BLaER1 (cell line): Measurements from ENCODE around the gene NCAPG2.

Experiments
- H3K27ac ChIP-seq: shearing (Covaris generic); formaldehyde crosslinking; 2 replicates; pipeline ENCODE4 v1.8.1; 2022
- H3K27me3 ChIP-seq: shearing (Covaris generic); formaldehyde crosslinking; 2 replicates; pipeline ENCODE4 v1.8.1; 2022
- H3K36me3 ChIP-seq: shearing (Covaris generic); formaldehyde crosslinking; 2 replicates; pipeline ENCODE4 v1.8.1; 2022
- H3K4me1 ChIP-seq: shearing (Covaris generic); formaldehyde crosslinking; 2 replicates; pipeline ENCODE4 v1.8.1; 2022
- H3K4me2 ChIP-seq: shearing (Covaris generic); formaldehyde crosslinking; 2 replicates; pipeline ENCODE4 v1.8.1; 2022
- H3K4me3 ChIP-seq: shearing (Covaris generic); formaldehyde crosslinking; 2 replicates; pipeline ENCODE4 v1.8.1; 2022
- H3K9ac ChIP-seq: shearing (Covaris generic); formaldehyde crosslinking; 2 replicates; pipeline ENCODE4 v1.8.1; 2022
- H3K9me3 ChIP-seq: shearing (Covaris generic); formaldehyde crosslinking; 2 replicates; pipeline ENCODE4 v1.8.1; 2022
- H4K20me1 ChIP-seq: shearing (Covaris generic); formaldehyde crosslinking; 2 replicates; pipeline ENCODE4 v1.8.1; 2022
- Cebpa-rat ChIP-seq: shearing (Covaris generic); IDR thresholded peaks from 2 replicates; pipeline ENCODE4 v1.8.1; 2022

NCAPG2 gene, protein sequence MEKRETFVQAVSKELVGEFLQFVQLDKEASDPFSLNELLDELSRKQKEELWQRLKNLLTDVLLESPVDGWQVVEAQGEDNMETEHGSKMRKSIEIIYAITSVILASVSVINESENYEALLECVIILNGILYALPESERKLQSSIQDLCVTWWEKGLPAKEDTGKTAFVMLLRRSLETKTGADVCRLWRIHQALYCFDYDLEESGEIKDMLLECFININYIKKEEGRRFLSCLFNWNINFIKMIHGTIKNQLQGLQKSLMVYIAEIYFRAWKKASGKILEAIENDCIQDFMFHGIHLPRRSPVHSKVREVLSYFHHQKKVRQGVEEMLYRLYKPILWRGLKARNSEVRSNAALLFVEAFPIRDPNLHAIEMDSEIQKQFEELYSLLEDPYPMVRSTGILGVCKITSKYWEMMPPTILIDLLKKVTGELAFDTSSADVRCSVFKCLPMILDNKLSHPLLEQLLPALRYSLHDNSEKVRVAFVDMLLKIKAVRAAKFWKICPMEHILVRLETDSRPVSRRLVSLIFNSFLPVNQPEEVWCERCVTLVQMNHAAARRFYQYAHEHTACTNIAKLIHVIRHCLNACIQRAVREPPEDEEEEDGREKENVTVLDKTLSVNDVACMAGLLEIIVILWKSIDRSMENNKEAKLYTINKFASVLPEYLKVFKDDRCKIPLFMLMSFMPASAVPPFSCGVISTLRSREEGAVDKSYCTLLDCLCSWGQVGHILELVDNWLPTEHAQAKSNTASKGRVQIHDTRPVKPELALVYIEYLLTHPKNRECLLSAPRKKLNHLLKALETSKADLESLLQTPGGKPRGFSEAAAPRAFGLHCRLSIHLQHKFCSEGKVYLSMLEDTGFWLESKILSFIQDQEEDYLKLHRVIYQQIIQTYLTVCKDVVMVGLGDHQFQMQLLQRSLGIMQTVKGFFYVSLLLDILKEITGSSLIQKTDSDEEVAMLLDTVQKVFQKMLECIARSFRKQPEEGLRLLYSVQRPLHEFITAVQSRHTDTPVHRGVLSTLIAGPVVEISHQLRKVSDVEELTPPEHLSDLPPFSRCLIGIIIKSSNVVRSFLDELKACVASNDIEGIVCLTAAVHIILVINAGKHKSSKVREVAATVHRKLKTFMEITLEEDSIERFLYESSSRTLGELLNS

DNA sequence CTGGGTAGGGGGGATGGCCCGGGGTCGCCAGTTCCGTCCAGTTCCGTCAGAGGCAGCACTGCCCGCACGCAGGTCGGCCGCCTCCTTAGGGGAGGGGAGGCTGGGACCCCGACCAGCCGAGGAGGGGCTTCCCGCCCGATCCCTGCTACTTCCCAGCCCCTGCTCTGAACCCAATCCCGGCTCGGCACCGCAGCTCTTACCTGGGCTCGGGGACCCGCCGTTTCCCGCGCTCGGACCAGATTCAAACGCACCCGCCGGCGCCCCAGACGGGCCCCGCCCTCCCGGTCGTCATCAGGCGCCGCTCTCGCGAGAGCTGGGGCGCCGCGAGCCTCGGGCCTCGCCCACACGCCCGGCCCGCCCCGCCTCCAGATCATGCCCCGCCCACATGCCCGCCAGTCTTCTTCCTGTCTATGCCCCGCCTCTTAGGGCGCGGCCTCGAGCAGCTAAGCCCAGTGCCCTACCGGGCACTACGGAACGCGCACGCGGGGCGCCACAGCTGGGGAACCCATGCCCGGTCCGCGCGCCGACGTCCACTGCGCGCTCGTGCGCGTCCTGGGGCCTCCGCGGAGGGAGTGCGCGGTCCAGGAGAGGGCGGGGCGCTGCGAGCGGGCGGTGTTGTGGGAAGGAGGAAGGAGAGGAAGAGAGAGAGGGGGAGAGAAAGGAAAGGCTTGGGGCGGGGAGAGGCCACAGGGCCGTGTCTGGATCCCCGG, at the start of gene NCAPG2:
TSS of gene NCAPG2 (minus strand) at position 281 of the 710 bp plus-strand sequence. CDS start 2,905 bp downstream, outside the sequence.
- Histone ChIP-seq H3K4me2 (peak within 1 kb of the TSS; percentile 98), H3K9me3 (peaks cover 29% of the 10 kb centered on the region), H3K36me3 (peaks cover 44% of the 10 kb centered on the region), H3K27me3 (no peaks in the 10 kb centered on the region), H3K9ac (peak within 1 kb of the TSS; percentile 98), H3K4me1 (peaks cover 43% of the 10 kb centered on the region), H4K20me1 (0 out of 2 replicates have a peak, but pooled peaks cover 5% of the 10 kb centered on the region), H3K4me3 (peak within 1 kb of the TSS; percentile 99), H3K27ac (peak within 1 kb of the TSS; percentile 97)
- no peak for TF ChIP-seq Cebpa-rat

DNA sequence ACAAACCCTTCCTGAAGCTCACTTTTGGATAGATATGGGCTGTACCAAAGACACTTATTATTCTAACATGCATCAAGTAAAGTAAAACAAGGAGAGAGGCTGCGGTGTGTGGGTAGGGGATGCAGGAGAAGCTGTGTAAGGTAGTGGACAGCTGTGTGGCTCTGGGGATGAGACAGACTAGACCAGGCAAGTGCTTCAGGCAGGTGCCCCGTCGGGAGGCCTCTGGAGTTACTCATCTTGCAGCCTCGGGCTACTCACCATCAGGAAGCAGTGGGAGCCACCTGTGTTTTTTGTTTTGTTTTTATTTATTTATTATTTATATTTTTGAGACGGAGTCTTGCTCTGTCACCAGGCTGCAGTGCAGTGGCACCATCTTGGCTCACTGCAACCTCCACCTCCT, 49.3 kb upstream of the NCAPG2 start:
- no peak overlapping the region for H3K9ac ChIP-seq
- no peak overlapping the region for H3K4me2 ChIP-seq
- H3K9me3 ChIP-seq, result no peaks in the 10 kb centered on the region
- no peak overlapping the region for H3K4me3 ChIP-seq
- no peaks in the 10 kb centered on the region for H3K4me1 ChIP-seq
- H3K36me3 ChIP-seq, result peaks cover 74% of the 10 kb centered on the region
- H3K27ac ChIP-seq, result no peak overlapping the region
- H4K20me1 ChIP-seq, result no peaks in the 10 kb centered on the region
- no peak for TF ChIP-seq Cebpa-rat
- no peaks in the 10 kb centered on the region for H3K27me3 ChIP-seq

DNA sequence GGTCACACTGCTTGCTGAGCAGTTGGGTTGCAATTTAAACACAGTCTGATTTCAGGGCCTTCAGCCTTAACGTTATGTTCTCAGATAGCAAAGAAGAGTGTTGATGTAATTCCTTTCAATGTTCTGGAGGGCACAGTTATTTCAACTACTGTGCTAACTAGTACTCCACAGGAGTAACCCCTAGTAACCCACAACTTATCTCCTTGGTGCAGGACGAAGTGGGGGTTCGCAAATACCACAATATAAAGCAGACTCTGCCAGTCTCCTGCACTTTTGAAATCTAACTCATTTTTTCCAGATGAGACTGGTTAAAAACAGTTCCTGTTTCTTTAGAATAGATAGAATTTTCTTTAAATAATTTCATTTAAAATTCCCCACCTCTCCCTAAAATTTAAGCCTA, 47.1 kb upstream of the NCAPG2 start:
- Histone ChIP-seq H3K4me2 (no peak overlapping the region), H3K27me3 (no peaks in the 10 kb centered on the region), H3K36me3 (peaks cover 74% of the 10 kb centered on the region), H3K27ac (no peak overlapping the region), H4K20me1 (no peaks in the 10 kb centered on the region), H3K9ac (no peak overlapping the region), H3K4me3 (no peak overlapping the region), H3K9me3 (no peaks in the 10 kb centered on the region), H3K4me1 (no peaks in the 10 kb centered on the region)
- no peak for TF ChIP-seq Cebpa-rat

DNA sequence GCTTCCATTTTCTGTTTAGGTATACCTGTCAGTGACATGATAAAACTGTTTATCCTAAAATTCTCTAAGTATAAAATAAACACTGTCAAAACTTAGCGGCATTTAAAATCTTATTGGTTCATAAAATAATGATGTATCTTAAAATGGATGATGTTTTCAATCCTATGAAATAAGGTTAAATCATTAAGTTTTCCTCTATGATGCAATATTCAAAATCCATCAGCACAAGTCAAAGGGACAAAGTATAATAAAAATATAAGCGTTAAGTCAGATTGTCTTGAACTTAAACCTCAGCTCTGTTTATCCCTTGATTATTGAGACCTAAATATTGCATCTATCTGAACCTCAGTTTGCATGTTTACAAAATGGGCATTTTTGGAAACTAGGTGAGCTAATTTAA, 46.6 kb upstream of the NCAPG2 start:
- no peak overlapping the region for H3K4me2 ChIP-seq
- no peak overlapping the region for H3K27ac ChIP-seq
- H3K36me3 ChIP-seq, result peaks cover 74% of the 10 kb centered on the region
- H3K4me1 ChIP-seq, result no peaks in the 10 kb centered on the region
- H3K9me3 ChIP-seq, result no peaks in the 10 kb centered on the region
- H3K4me3 ChIP-seq, result no peak overlapping the region
- H4K20me1 ChIP-seq, result no peaks in the 10 kb centered on the region
- no peaks in the 10 kb centered on the region for H3K27me3 ChIP-seq
- no peak overlapping the region for H3K9ac ChIP-seq
- no peak for TF ChIP-seq Cebpa-rat

DNA sequence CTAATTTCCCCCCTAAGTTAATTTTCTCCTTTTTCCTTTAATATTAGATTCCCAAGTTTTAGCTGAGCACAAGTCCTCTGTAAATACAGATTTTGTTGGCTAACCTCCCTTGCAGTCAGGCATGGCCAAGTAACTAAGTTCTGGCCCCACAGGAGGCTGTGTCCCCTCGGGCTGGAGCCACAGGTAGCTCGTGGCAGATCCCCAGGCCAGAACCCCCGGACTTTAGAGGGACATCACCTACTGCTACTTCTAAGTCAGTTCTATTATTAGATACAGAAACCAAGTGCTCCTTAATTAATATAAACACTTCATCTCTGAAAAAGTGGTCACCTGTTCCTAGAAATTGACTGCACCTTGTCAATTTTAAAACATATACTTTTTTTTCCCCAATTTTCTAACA, 46.1 kb upstream of the NCAPG2 start:
- no peaks in the 10 kb centered on the region for H3K4me1 ChIP-seq
- no peak for TF ChIP-seq Cebpa-rat
- H3K27me3 ChIP-seq, result no peaks in the 10 kb centered on the region
- no peaks in the 10 kb centered on the region for H4K20me1 ChIP-seq
- no peak overlapping the region for H3K4me2 ChIP-seq
- peaks cover 76% of the 10 kb centered on the region for H3K36me3 ChIP-seq
- H3K27ac ChIP-seq, result no peak overlapping the region
- no peaks in the 10 kb centered on the region for H3K9me3 ChIP-seq
- no peak overlapping the region for H3K9ac ChIP-seq
- H3K4me3 ChIP-seq, result no peak overlapping the region

DNA sequence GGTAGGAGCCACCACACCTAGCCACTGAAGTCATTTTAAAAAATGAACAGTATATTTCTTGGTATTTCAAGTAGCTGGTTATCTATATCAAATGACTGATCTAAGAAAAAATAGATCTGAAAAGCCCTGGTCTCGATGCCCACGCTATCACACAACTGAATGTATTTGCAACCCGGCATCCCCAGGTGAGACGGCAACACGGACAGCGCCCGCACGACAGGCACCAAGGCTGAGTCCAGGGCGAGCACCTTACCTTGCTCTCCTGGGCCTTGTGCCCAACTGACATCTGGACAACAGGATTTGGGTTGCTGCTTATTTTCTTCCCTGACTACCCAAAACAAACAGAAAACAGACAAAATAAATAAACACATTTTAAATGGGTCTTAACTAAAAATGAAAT, 44.8 kb upstream of the NCAPG2 start:
- H3K9me3 ChIP-seq, result no peaks in the 10 kb centered on the region
- no peak for TF ChIP-seq Cebpa-rat
- H3K36me3 ChIP-seq, result peaks cover 74% of the 10 kb centered on the region
- H3K4me2 ChIP-seq, result no peak overlapping the region
- no peak overlapping the region for H3K27ac ChIP-seq
- H3K4me1 ChIP-seq, result no peaks in the 10 kb centered on the region
- H3K4me3 ChIP-seq, result no peak overlapping the region
- H3K27me3 ChIP-seq, result no peaks in the 10 kb centered on the region
- H4K20me1 ChIP-seq, result peaks cover 8% of the 10 kb centered on the region; the same call in 1 of the 2 replicates
- no peak overlapping the region for H3K9ac ChIP-seq

DNA sequence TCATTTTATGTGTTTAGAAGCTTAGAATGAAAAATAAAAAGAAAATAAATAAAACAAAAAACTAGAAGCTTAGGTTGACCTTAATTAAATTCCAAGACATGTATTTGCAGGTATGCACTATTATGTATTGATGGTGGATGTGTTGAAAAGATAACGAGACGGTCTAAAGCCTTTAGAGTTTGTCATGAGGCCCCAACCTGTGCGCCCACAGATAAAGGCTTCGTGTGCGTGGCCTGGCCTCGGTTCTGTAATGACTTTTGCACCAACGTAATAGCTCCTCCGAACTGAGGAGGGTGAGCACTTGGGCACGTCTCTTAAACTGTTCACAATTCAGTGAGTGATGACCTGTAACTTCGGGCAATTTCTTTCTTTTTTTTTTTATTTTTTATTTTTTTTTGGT, 43.7 kb upstream of the NCAPG2 start:
- Histone ChIP-seq H3K27me3 (no peaks in the 10 kb centered on the region), H3K4me1 (no peaks in the 10 kb centered on the region), H3K4me2 (no peak overlapping the region), H3K27ac (no peak overlapping the region), H3K4me3 (no peak overlapping the region), H4K20me1 (peaks cover 8% of the 10 kb centered on the region; the same call in 1 of the 2 replicates), H3K9ac (no peak overlapping the region), H3K36me3 (peaks cover 75% of the 10 kb centered on the region), H3K9me3 (no peaks in the 10 kb centered on the region)
- no peak for TF ChIP-seq Cebpa-rat

DNA sequence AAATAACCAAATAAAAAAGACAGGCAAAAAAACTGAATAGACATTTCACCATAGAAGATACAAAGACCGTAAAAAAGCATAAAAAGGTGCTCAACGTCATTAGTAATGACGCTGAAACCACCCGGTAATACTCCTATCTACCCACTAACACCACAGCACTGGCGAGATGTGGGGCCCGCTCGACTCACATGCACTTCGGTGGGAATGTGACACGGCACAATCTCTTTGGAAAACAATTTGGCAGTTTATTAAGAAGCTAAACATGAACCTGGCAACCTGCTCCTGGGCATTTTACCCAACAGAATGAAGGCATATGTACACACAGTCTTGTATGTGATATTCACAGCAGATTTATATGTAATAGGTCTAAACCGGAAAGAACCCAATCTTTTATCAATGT, 42.8 kb upstream of the NCAPG2 start:
- no peak overlapping the region for H3K27ac ChIP-seq
- H3K4me3 ChIP-seq, result no peak overlapping the region
- no peaks in the 10 kb centered on the region for H3K27me3 ChIP-seq
- H4K20me1 ChIP-seq, result peaks cover 8% of the 10 kb centered on the region; the same call in 1 of the 2 replicates
- H3K9ac ChIP-seq, result no peak overlapping the region
- no peak for TF ChIP-seq Cebpa-rat
- peaks cover 81% of the 10 kb centered on the region for H3K36me3 ChIP-seq
- H3K4me1 ChIP-seq, result no peaks in the 10 kb centered on the region
- no peak overlapping the region for H3K4me2 ChIP-seq
- no peaks in the 10 kb centered on the region for H3K9me3 ChIP-seq

DNA sequence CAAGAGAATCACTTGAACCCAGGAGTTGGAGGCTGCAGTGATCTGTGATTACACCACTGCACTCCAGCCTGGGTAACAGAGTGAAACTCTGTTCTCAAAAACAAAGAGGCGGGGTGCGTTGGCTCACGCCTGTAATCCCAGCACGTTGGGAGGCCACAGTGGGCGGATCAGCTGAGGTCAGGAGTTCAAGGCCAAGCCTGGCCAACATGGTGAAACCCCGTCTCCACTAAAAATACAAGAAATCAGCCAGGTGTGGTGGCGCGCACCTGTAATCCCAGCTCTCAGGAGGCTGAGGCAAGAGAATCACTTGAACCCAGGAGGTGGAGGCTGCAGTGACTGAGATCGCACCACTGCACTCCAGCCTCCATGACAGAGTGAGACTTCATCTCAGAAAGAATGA, 42.4 kb upstream of the NCAPG2 start:
- no peaks in the 10 kb centered on the region for H3K27me3 ChIP-seq
- no peak overlapping the region for H3K4me2 ChIP-seq
- no peaks in the 10 kb centered on the region for H3K9me3 ChIP-seq
- no peak overlapping the region for H3K27ac ChIP-seq
- H3K36me3 ChIP-seq, result peaks cover 85% of the 10 kb centered on the region
- H3K4me3 ChIP-seq, result no peak overlapping the region
- H4K20me1 ChIP-seq, result peaks cover 8% of the 10 kb centered on the region; the same call in 1 of the 2 replicates
- H3K4me1 ChIP-seq, result no peaks in the 10 kb centered on the region
- H3K9ac ChIP-seq, result no peak overlapping the region
- no peak for TF ChIP-seq Cebpa-rat
